GM21367 (cell line): ENCODE measurements around the gene TNFAIP2.
"Not testable (repeated sequence)": the region's sequence is repeated elsewhere in the genome, so short reads cannot be mapped to it uniquely, and the experiment has no call there.

ENCODE experiments used
- ATAC-seq: cut with Tn5 transposase; IDR thresholded peaks from one replicate; pipeline ENCODE4 v1.9.1; 2021; ENCODE audit not compliant: unreplicated experiment

Gene TNFAIP2

DNA sequence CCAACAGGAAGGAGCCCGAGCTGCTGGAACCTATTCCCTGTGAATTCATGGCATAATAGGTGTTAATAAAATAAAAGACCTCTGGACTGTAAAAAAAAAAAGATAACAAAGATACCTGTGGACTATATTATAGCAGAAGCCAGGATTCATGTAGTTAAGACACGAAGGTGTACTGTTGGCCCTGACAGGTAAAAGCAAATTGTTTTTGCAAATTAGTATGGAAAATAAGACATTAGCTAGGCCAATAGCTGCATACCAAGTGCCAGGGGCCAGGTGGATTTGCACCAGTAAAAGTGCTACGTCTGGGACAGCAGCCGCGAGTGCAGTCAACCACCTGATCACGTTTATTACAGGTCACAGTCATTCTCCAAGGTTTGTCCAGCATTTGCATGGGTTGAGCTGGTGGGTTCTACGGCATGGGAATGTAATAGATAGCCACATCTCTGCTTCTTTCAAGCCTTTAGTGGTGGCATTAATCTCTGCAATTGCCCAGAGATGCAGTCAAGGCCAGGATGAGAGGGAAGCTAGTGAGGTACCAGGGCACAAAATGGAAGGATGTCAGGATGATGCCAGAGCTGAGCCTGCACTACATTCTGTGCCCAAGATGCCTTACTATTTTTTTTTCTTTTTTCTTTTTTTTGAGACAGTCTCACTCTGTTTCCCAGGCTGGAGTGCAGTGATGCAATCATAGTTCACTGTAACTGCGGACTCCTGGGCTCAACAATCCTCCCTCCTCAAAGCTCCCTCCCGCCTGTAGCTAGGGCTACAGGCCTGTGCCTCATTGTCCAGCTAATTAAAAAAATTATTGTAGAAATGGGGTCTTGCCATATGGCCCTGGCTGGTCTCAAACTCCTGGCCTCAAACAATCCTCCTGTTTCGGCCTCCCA is 26.3 kb downstream of the TNFAIP2 start:
- no peak for ATAC-seq

- ATAC-seq: no peak
These were observed 28.1 kb downstream of the TNFAIP2 start for GRCh38 chr14:103151270-103151945.

GRCh38 chr14:103155010-103155409 is 31.7 kb downstream of the TNFAIP2 start:
- no peak for ATAC-seq

DNA sequence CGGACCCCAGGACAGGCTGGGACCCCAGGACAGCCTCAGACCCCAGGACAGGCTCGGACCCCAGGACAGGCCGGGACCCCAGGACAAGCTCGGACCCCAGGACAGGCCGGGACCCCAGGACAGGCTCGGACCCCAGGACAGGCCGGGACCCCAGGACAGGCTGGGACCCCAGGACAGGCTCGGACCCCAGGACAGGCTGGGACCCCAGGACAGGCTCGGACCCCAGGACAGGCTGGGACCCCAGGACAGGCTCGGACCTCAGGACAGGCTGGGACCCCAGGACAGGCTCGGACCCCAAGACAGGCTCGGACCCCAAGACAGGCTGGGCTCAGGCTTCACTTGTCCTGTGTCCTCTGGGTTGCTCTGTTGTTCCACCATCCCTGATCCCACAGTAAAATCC is 32.2 kb downstream of the TNFAIP2 start:
- ATAC-seq: not testable (repeated sequence)

DNA sequence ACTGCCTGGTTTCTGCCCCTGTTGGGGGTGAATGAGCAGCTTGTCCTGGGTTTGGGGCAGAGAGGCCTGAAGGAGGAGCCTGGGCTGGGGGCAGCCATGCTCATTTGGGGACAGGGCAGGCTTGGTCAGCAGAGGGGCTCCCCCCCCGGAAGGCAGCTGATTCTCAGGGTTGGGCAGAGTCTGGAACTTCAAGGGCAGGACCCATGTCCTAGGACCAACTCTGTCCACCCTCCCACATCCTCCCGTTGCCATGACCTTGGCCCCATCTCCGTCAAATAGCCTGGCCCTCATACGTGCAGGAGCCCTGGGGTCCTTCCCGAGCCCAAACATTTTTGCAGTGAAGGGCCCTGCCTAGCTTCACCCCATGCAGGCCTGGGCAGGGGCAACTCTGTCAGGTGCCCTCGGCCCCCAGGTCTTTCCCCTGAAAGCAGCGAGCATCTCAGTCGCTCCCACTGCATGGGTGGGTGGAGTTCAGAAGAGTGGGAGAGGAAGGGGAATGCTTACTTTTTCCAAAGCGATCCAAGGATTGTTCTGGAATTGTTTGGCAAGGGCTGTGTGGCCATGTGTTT is 32.6 kb downstream of the TNFAIP2 start:
- no peak for ATAC-seq

DNA sequence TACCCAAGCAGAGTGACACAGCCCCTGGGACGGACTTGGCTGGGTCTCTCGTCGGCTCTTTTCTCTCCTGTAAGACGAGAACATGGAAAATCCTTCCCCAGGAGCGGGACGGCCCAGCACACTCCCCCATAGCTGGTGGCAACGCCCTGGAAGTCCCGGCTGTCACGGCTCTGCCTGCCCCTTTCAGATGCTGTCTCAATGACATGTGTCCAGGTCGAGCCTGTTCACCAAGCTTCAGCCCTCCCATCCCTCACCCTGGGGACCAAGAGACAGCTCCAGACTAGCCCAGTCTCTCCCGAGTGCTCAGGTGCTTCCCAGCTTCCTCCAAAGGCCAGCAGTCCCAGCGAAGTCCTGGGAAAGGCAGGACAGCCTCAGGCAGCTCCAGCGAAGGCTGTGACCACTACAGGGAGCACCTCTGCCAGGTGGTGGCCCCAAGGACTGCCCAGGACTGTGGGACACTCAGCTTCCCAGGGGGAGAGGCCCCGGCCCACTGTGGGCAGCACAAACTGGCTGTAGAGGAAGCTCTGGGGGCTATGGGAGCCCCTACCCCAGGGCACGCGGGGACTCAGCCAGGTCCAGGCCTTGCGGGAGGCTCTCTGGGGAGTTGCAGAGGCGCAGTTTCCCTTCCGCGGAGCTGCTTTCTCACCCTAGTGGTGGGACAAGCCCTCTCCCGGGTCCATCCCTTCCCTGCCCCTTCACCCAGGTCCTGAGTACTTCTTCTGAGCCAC is 33.6 kb downstream of the TNFAIP2 start:
- no peak for ATAC-seq

GRCh38 chr14:103157969-103158368 is 34.7 kb downstream of the TNFAIP2 start:
- ATAC-seq: no peak

DNA sequence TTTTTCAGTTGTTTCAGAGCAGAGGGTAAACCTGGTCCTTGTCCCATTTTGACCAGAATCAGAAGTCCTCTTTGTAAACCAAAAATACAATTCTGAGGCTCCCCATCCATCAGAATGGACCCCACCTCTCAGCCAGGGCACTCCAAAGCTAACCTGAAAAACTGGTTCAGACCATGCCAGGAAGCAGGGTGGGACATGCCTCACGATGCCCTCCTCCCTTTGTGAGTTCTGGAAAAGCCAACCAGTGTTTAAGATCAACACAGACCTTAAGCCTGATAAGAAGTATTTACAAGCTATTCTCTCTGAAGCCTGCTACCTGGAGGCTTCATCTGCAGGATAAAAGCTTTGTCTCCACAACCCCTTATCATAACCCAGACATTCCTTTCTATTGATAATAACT is 35.4 kb downstream of the TNFAIP2 start:
- no peak for ATAC-seq

- ATAC-seq: no peak
These were observed 37.2 kb downstream of the TNFAIP2 start for GRCh38 chr14:103160321-103161053.

GRCh38 chr14:103161054-103161397 is 37.8 kb downstream of the TNFAIP2 start:
- no peak for ATAC-seq

DNA sequence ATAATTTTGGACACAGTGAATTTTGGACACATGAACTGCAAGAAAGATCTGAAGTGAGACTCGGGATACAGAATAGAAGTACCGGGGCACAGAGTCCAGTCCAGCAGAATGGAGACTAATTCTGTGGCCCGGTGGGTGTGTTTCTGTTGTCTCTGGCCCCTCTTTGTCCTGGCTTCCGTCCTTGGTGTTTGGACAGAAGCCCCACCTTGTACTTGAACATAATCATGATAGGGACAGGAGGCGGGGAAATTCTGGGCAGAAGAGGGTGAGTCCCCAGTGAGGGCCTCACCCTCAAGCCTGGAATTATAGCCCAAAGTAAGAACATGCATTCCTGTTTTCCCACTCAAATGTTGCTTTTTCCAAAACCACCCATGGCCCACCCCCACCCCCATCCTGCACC is 39.9 kb downstream of the TNFAIP2 start:
- ATAC-seq: no peak

DNA sequence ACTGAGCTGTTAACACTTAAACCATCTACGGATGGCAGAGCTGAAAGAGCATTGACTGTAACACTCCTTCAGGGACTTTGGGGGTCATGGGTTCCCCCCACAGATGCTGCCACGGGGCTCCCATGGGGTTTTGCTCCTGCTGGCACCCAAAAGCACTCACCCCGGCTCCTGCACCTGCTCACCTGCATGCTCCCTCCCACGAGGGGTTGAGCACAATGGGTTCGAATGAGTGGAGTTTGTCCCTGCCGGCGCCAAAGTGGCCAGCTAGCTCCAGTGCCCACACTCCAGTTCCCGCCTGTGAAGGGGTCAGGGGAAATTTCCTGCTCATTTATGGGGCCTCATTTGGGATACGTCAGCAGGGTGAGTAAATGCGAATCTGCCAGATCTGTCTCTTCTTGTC is 40.7 kb downstream of the TNFAIP2 start:
- no peak for ATAC-seq

DNA sequence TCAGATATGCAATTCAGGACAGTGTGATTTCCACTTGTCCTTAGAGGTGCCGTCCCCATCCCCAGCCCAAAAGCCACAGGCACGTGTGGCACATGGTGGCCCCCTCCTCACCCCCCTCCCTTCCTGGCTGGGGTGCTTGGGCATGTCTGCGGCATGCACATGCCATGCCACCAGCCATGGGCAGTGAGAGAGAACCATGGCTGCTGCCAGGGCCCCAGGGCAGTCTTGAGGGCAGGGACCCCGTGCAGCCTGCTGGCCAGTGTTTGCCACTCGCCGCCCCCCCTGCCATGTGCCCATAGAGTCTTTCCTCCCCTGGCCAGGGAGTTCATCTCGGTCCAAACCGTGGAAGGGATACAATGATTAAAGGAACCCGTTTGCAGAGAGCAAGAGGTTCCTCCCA is 41.5 kb downstream of the TNFAIP2 start:
- ATAC-seq: no peak

GRCh38 chr14:103165323-103165722 is 42.1 kb downstream of the TNFAIP2 start:
- no peak for ATAC-seq

DNA sequence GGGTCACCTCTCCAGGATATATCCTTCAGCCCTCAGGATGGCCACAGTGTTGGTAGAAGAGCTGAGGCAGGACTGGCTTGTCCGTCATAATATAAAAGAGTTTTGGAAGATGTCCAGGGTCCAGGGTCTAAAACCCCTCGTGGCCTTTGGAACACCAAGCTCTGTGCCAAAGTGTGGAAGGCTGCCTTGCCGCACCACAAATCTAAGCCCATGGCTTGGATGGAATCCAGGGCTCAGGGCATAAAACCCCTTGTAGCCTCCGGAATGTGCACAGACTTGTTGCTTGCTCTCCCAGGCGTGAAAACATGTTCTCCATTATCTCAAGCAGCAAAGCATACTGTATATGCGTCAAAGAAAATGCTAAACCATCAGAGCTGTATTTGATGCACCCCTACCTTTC is 46.7 kb downstream of the TNFAIP2 start:
- ATAC-seq: no peak

DNA sequence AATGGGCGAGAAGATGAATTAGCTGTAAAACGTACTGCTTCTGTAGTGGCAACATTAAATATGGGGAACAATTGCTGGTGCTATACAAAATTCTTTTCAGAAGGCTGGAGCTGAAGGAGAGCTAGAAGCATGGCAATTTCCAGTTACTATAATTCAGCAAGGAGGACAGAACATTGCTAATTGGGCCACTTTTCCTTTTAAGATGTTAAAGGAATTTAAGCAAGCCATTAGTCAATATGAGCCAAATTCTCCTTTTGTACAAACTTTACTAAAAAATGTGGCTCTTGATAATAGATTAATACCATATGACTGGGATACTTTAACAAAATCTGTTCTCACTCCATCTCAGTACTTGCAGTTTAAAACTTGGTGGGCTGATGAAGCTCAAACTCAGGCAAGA is 47.9 kb downstream of the TNFAIP2 start:
- not testable (repeated sequence) for ATAC-seq

- ATAC-seq: no peak
These were observed 49.7 kb downstream of the TNFAIP2 start for GRCh38 chr14:103172921-103173320.

DNA sequence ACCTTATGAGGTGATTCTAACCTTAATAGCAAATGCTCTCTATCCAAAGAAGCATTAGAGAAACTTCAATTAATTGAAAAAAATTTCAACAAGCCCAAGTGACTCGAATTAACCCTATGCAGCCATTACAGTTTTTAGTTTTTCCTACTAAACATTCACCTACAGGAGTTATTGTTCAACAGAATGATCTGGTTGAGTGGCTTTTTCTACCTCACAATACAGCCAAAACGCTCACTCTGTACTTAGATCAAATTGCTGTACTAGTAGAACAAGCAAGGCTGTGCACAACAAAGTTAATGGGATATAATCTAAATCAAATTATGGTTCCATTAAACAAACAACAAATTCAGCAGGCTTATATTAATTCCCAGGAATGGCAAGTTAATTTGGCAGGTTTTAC is 50.6 kb downstream of the TNFAIP2 start:
- not testable (repeated sequence) for ATAC-seq

GRCh38 chr14:103176176-103176575 is 52.9 kb downstream of the TNFAIP2 start:
- not testable (repeated sequence) for ATAC-seq

DNA sequence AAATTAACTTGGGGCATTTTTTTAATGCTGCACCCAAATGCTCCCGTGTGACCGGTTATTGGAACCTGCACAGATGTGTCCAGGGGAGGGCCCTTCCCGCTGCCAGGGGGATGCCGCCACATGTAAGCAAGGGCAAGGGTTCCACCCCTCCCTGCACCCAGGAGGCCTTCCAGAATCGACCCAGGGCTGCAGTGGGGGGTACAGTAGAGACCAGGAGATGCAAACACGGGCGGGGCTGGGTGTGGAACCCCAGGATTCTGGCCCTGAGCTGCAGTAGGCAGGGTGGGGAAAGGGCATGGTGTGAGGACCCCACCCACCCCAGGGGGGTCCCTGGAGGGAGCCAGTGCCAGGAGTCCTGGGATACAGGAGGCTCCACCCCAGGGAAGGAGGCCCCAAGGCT is 54.1 kb downstream of the TNFAIP2 start:
- no peak for ATAC-seq

GRCh38 chr14:103178521-103178920 is 55.3 kb downstream of the TNFAIP2 start:
- no peak for ATAC-seq
